A549 treated with Mapracorat at 1 μM for 4 hours (cell line): ENCODE results near the gene KRTAP5-7. TPM values are rescaled to one million over a fixed set of nuclear protein-coding genes. Genes with fewer than 3 reads are reported as not detected.

Experiments
- total RNA-seq: library from RNA; stranded (reverse); fragments of 200-300 nt; extraction: Qiagen RNA extraction; gene quantifications from 5 replicates; pipeline ENCODE4 v1.2.3, GENCODE V29; 2022

KRTAP5-7 gene
- not detected in 5 replicates for total RNA-seq

DNA sequence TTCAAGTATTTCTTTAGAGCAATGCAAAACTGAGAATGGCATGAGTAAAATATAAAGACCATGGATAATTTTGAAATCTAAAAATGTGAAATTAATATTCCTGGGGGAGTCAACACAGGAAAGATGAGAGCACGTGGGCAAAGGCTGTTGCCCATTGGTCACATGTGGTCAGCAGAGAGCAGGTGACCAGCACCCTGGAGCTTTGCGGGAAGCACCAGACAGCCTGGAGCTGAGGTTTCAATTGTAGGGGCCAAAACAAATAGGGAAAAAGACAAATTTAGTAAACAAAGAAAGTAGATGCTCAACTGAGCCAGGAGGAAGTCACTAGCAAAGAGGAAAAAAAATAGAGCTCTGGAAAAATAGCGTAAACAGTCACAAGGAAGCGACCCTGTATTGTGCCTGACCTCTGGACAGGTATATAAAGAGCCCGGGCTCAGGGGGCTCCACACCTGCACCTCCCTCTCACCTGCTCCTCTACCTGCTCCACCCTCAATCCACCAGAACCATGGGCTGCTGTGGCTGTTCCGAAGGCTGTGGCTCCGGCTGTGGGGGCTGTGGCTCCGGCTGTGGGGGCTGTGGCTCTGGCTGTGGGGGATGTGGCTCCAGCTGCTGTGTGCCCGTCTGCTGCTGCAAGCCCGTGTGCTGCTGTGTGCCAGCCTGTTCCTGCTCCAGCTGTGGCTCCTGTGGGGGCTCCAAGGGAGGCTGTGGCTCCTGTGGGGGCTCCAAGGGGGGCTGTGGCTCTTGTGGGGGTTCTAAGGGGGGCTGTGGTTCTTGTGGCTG lies at the start of gene KRTAP5-7:
TSS of gene KRTAP5-7 (plus strand) at position 472 of the 780 bp plus-strand sequence. CDS start at position 506, 34 bp downstream.

GRCh38 chr11:71537977-71538665 lies 11.1 kb downstream of the KRTAP5-7 start, which contains the start of gene KRTAP5-8:
TSS of gene KRTAP5-8 (plus strand) at chr11:71538025. CDS start at chr11:71538056, 31 bp downstream.

GRCh38 chr11:71548120-71548519 lies 21.1 kb downstream of the KRTAP5-7 start, which contains the start of gene KRTAP5-9:
TSS of gene KRTAP5-9 (plus strand) at chr11:71548420. CDS start at chr11:71548658, 238 bp downstream.

DNA sequence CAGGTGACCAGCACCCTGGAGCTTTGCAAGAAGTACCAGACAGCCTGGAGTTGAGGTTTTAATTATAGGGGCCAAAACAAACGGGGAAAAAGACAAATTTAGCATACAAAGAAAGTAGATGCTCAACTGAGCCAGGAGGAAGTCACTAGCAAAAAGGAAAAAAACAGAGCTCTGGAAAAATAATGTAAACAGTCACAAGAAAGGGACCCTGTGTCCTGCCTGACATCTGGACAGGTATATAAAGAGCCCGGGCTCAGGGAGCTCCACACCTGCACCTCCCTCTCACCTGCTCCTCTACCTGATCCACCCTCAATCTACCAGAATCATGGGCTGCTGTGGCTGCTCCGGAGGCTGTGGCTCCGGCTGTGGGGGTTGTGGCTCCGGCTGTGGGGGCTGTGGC lies 38.2 kb downstream of the KRTAP5-7 start, which contains the start of gene KRTAP5-10:
TSS of gene KRTAP5-10 (plus strand) at position 301 of the 400 bp plus-strand sequence. CDS start at position 326, 25 bp downstream.

Other genes starting within 250 kb of the KRTAP5-7 start
- gene DHCR7, start 78.9 kb upstream of the KRTAP5-7 start, total RNA-seq, result 39.2 to 52.6 TPM (median 48.3 TPM) in 5 replicates
- 37.4 to 49.6 TPM (median 48.7 TPM) in 5 replicates for gene NADSYN1, start 74.1 kb upstream of the KRTAP5-7 start, total RNA-seq
- gene KRTAP5-8, start 10.8 kb downstream of the KRTAP5-7 start, total RNA-seq, result not detected in 5 replicates
- not detected in 5 replicates for gene KRTAP5-9, start 21.2 kb downstream of the KRTAP5-7 start, total RNA-seq
- gene KRTAP5-10, start 38.3 kb downstream of the KRTAP5-7 start, total RNA-seq, result not detected in 5 replicates
- gene KRTAP5-11, start 55.6 kb downstream of the KRTAP5-7 start, total RNA-seq, result not detected in 5 replicates